ENCODE measurements around the gene TRIM52. TPM values are rescaled to one million over a fixed set of nuclear protein-coding genes. Genes with fewer than 3 reads are reported as not detected.

The TRIM52 gene
- total and polyA plus RNA-seq, 2 of the 13 experiments (the other 11 are each of a cell fraction or from before 2014, with no cell fraction given) = 7.2 to 11.6 TPM

DNA sequence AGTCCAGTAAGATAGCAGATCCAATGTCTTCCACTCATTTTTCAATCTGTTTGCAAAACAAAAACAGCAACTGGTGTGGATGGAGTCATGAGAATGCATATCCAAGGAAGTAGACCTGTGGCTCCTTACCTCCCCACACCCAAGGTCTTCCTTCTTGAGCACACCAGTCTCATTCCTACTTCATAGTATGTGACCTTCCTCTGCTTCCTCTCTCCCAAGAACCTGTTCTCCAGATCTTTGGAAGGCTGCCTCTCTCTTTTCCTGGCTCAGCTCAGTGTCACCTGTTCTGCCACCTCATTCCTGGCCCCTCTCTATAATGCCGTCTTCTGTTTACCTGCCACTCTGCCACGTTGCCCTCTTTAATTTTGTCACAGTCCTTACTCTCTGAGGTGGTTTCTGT, 48.0 kb downstream of the TRIM52 start:
- DNase-seq (ENCODE audit: low spot score) (no peak), ATAC-seq (no peak), FAIRE-seq (no peak)
- in situ Hi-C loops (cut with HindIII; ENCODE audit: extremely low pct_ligation_motif_present, low pct_unique_long_range_greater_than_20kb) (no loop called here), intact Hi-C loops (cut with micrococcal nuclease; ENCODE audit: unreplicated experiment) (no loop called here)
- Histone ChIP-seq H3K9me3 (ENCODE audit: low read length) (no peaks in the 10 kb centered on the region), H3K27me3 (ENCODE audit: control insufficient read depth in 1 of 2, insufficient read depth in 2 of 2, low read length in 2 of 2) (peaks cover 0 to 2% of the 10 kb centered on the region in 2 experiments; a peak in 1 of 5 replicates), H3K4me3 (replicated peaks in 1 of 3; ENCODE audit: insufficient read depth in 1 of 3, low read depth in 2 of 3, low read length in 3 of 3) (no peak overlapping the region), H2AFZ (ENCODE audit: low read length) (no peak overlapping the region), H4K20me1 (ENCODE audit: insufficient read depth, low read length) (no peaks in the 10 kb centered on the region), H3K36me3 (replicated peaks in 1 of 2; ENCODE audit: control insufficient read depth in 1 of 2, insufficient read depth in 2 of 2, low read length in 2 of 2) (no peaks in the 10 kb centered on the region), H3K4me2 (ENCODE audit: low read depth, low read length) (no peak overlapping the region), H3K9ac (ENCODE audit: insufficient read depth, low read depth, low read length) (no peak overlapping the region), H3K27ac (ENCODE audit: extremely low read length, insufficient read depth, low read length) (no peak overlapping the region), H3K4me1 (ENCODE audit: insufficient read depth, low read length) (peaks cover 12% of the 10 kb centered on the region; the same call in 1 of the 2 replicates), H3K79me2 (ENCODE audit: insufficient read depth, low read length) (no peaks in the 10 kb centered on the region)
- CTCF ChIA-PET (ENCODE audit: low intra/inter-chr PET ratio, low total read pairs) = no interaction called here
- POLR2A ChIA-PET = no interaction called here
- no TSS peak for BruUV-seq (replicated peaks)
- 2% methylated on average over 2 of the region's 2 CpGs for WGBS (ENCODE audit: low lambda C conversion rate)
- TF ChIP-seq ZFYVE20 (CRISPR knock-in tag; IDR thresholded peaks at IDR 0.05; ENCODE audit: borderline replicate concordance, low read depth) (no peak), FOXA3 (CRISPR knock-in tag; IDR thresholded peaks at IDR 0.05) (no peak), ZNF225 (CRISPR knock-in tag; IDR thresholded peaks at IDR 0.05) (no peak), KAT2B (IDR thresholded peaks at IDR 0.05; ENCODE audit: borderline replicate concordance, low read depth, low read length) (no peak), ZNF607 (CRISPR knock-in tag; IDR thresholded peaks at IDR 0.05; ENCODE audit: borderline replicate concordance) (no peak), ZBTB7A (CRISPR knock-in tag; IDR thresholded peaks at IDR 0.05) (no peak), EP300 (IDR thresholded peaks at IDR 0.05; ENCODE audit: low read depth in 2 of 2, low read length in 2 of 2) (no peak), EP300 (CRISPR knock-in tag; IDR thresholded peaks at IDR 0.05; ENCODE audit: borderline replicate concordance) (no peak), ZBTB21 (CRISPR knock-in tag; IDR thresholded peaks at IDR 0.05) (no peak), PHF5A (CRISPR knock-in tag; IDR thresholded peaks at IDR 0.05; ENCODE audit: low read depth, unreplicated experiment) (no peak), AGO1 (IDR thresholded peaks at IDR 0.05; ENCODE audit: low read depth, low read length, poor library complexity, severe bottlenecking) (no peak)
- TF ChIP-seq, protein P1, sequence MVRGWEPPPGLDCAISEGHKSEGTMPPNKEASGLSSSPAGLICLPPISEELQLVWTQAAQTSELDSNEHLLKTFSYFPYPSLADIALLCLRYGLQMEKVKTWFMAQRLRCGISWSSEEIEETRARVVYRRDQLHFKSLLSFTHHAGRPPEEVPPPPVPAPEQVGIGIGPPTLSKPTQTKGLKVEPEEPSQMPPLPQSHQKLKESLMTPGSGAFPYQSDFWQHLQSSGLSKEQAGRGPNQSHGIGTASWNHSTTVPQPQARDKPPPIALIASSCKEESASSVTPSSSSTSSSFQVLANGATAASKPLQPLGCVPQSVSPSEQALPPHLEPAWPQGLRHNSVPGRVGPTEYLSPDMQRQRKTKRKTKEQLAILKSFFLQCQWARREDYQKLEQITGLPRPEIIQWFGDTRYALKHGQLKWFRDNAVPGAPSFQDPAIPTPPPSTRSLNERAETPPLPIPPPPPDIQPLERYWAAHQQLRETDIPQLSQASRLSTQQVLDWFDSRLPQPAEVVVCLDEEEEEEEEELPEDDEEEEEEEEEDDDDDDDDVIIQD (CRISPR knock-in tag; IDR thresholded peaks at IDR 0.05; ENCODE audit: low read depth) = no peak
- TF ChIP-seq, protein P2, sequence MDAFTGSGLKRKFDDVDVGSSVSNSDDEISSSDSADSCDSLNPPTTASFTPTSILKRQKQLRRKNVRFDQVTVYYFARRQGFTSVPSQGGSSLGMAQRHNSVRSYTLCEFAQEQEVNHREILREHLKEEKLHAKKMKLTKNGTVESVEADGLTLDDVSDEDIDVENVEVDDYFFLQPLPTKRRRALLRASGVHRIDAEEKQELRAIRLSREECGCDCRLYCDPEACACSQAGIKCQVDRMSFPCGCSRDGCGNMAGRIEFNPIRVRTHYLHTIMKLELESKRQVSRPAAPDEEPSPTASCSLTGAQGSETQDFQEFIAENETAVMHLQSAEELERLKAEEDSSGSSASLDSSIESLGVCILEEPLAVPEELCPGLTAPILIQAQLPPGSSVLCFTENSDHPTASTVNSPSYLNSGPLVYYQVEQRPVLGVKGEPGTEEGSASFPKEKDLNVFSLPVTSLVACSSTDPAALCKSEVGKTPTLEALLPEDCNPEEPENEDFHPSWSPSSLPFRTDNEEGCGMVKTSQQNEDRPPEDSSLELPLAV (CRISPR knock-in tag; conservative IDR thresholded peaks at IDR 0.05; ENCODE audit: low read depth) = no peak
- TF ChIP-seq, protein P3, sequence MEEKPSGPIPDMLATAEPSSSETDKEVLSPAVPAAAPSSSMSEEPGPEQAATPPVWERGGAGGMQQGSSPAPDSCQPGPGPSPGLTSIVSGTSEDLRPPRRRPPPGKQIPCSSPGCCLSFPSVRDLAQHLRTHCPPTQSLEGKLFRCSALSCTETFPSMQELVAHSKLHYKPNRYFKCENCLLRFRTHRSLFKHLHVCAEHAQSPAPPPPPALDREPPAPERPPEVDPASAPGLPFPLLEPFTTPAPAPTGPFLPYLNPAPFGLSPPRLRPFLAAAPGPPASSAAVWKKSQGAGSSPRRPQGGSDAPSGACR (CRISPR knock-in tag; IDR thresholded peaks at IDR 0.05) = no peak
- TF ChIP-seq, protein P4, sequence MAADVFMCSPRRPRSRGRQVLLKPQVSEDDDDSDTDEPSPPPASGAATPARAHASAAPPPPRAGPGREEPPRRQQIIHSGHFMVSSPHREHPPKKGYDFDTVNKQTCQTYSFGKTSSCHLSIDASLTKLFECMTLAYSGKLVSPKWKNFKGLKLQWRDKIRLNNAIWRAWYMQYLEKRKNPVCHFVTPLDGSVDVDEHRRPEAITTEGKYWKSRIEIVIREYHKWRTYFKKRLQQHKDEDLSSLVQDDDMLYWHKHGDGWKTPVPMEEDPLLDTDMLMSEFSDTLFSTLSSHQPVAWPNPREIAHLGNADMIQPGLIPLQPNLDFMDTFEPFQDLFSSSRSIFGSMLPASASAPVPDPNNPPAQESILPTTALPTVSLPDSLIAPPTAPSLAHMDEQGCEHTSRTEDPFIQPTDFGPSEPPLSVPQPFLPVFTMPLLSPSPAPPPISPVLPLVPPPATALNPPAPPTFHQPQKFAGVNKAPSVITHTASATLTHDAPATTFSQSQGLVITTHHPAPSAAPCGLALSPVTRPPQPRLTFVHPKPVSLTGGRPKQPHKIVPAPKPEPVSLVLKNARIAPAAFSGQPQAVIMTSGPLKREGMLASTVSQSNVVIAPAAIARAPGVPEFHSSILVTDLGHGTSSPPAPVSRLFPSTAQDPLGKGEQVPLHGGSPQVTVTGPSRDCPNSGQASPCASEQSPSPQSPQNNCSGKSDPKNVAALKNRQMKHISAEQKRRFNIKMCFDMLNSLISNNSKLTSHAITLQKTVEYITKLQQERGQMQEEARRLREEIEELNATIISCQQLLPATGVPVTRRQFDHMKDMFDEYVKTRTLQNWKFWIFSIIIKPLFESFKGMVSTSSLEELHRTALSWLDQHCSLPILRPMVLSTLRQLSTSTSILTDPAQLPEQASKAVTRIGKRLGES (CRISPR knock-in tag; IDR thresholded peaks at IDR 0.05; ENCODE audit: borderline replicate concordance) = no peak

Data from HepG2 (cell line).